Hepatic stellate cell (primary cell): ENCODE measurements around the gene IL1RAP.
"Not testable (repeated sequence)": the region's sequence is repeated elsewhere in the genome, so short reads cannot be mapped to it uniquely, and the experiment has no call there.

Experiments
- DNase-seq: peaks from one replicate; pipeline ENCODE4 v3.0.0; 2011; ENCODE audit warnings: low spot score

The IL1RAP gene

GRCh38 chr3:190512666-190513065, 1.2 kb upstream of the IL1RAP start:
- DNase-seq: no peak

- DNase-seq: peak; percentile 46
Measured at GRCh38 chr3:190514413-190515153, 698 bp downstream of the IL1RAP start.

GRCh38 chr3:190516416-190516815, 2.5 kb downstream of the IL1RAP start:
- DNase-seq: no peak

GRCh38 chr3:190517687-190518086, 3.8 kb downstream of the IL1RAP start:
- peak; percentile 28 for DNase-seq

GRCh38 chr3:190518531-190518930, 4.6 kb downstream of the IL1RAP start:
- DNase-seq: not testable (repeated sequence)

- no peak for DNase-seq
Measured at GRCh38 chr3:190519886-190520285, 6.0 kb downstream of the IL1RAP start.

- DNase-seq: no peak
Measured at GRCh38 chr3:190521998-190522397, 8.1 kb downstream of the IL1RAP start.

- DNase-seq: no peak
Measured at GRCh38 chr3:190522621-190523222, 8.8 kb downstream of the IL1RAP start.

GRCh38 chr3:190524942-190525341, 11.1 kb downstream of the IL1RAP start:
- no peak for DNase-seq

GRCh38 chr3:190525634-190526033, 11.7 kb downstream of the IL1RAP start:
- DNase-seq: no peak

- no peak for DNase-seq
Measured at GRCh38 chr3:190526787-190527762, 13.2 kb downstream of the IL1RAP start.

GRCh38 chr3:190528706-190529105, 14.8 kb downstream of the IL1RAP start:
- no peak for DNase-seq

- no peak for DNase-seq
Measured at GRCh38 chr3:190531406-190531805, 17.5 kb downstream of the IL1RAP start.

- DNase-seq: no peak
Measured at GRCh38 chr3:190532731-190533203, 18.9 kb downstream of the IL1RAP start.

- peak; percentile 81 for DNase-seq
Measured at GRCh38 chr3:190533511-190534281, 19.8 kb downstream of the IL1RAP start.

- no peak for DNase-seq
Measured at GRCh38 chr3:190534386-190534785, 20.5 kb downstream of the IL1RAP start.

GRCh38 chr3:190534986-190535385, 21.1 kb downstream of the IL1RAP start:
- no peak for DNase-seq

- DNase-seq: no peak
Measured at GRCh38 chr3:190537146-190537545, 23.3 kb downstream of the IL1RAP start.

- no peak for DNase-seq
Measured at GRCh38 chr3:190538288-190538687, 24.4 kb downstream of the IL1RAP start.

- DNase-seq: no peak
Measured at GRCh38 chr3:190539526-190539925, 25.6 kb downstream of the IL1RAP start.

- no peak for DNase-seq
Measured at GRCh38 chr3:190541008-190541407, 27.1 kb downstream of the IL1RAP start.

GRCh38 chr3:190541560-190541959, 27.7 kb downstream of the IL1RAP start:
- no peak for DNase-seq
